Gastrocnemius medialis (tissue), 4 donors: ENCODE results near the gene PDXDC1.
"Not testable (repeated sequence)": the region's sequence is repeated elsewhere in the genome, so short reads cannot be mapped to it uniquely, and the experiment has no call there.

Experiments
- CTCF ChIP-seq, 5 experiments: fragments of 450-650 bp in 3 of 5; fragments of 200-600 bp in 2 of 5; sonication (generic) in 2 of 5; IDR thresholded peaks in 4 of 5; conservative IDR thresholded peaks in 1 of 5; 1 replicate in 4 of 5; 2 replicates in 1 of 5; pipeline ENCODE4 v1.5.1; 2016 to 2019; ENCODE audit warnings: antibody characterized with exemption in 5 of 5, mild to moderate bottlenecking in 3 of 5, moderate library complexity in 3 of 5
- POLR2A ChIP-seq, 2 donors: fragments of 450-650 bp; IDR thresholded peaks; one replicate each; pipeline ENCODE4 v1.6.1; 2017; ENCODE audit warnings: antibody characterized with exemption in 2 of 2, mild to moderate bottlenecking in 2 of 2, moderate library complexity in 2 of 2

DNA sequence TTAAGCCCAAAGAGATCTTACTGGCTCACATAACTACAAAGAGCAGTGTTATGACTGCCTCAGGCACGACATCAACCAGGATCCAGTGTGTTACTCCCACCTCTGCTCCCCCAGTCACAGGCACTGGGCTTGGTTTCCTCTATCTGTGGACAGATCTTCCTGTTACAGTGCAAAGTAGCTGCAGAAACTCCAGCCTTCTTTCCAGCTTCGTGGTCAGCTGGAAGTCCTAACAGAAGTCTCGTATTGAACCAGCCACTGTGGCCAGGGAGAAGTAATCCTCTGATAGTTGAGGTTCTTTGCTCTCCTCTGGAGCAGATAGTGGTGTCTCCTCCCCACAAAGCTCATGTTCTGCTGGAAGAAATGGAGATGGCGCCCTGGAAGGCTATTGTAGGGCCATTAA is 41.5 kb downstream of the PDXDC1 start:
- TF ChIP-seq POLR2A (IDR thresholded peaks at IDR 0.05); CTCF (IDR thresholded peaks at IDR 0.05 in 4 of 5, conservative IDR thresholded peaks at IDR 0.05 in 1 of 5): not testable (repeated sequence)
